ENCODE data around the gene MED26. TPM values are rescaled to one million over a fixed set of nuclear protein-coding genes. Genes with fewer than 3 reads are reported as not detected.

The MED26 gene
- total and polyA plus RNA-seq, 2 of the 8 experiments (the other 6 are each of a cell fraction or from before 2014, with no cell fraction given): 5.3 to 10.7 TPM

GRCh38 chr19:16529466-16530144 is 98.4 kb downstream of the MED26 start (continued):
- TF ChIP-seq CHD7 (IDR thresholded peaks at IDR 0.05; ENCODE audit: insufficient replicate concordance, low read length) (no peak), SP4 (IDR thresholded peaks at IDR 0.05; ENCODE audit: low read length) (no peak), PHF8 (conservative IDR thresholded peaks at IDR 0.05; ENCODE audit: low read depth, low read length) (no peak), RXRA (IDR thresholded peaks at IDR 0.05; ENCODE audit: insufficient read depth, low read depth, low read length) (no peak), CTBP2 (IDR thresholded peaks at IDR 0.05; ENCODE audit: borderline replicate concordance, insufficient read depth, insufficient read length, low read length) (no peak), CHD1 (IDR thresholded peaks at IDR 0.05; ENCODE audit: low read depth, low read length) (no peak), CBX5 (IDR thresholded peaks at IDR 0.05; ENCODE audit: low read depth, low read length) (no peak), RBBP5 (IDR thresholded peaks at IDR 0.05; ENCODE audit: borderline replicate concordance, low read depth, low read length) (no peak)

All from H1 (cell line).